ENCODE data around the gene MC1R. TPM values are rescaled to one million over a fixed set of nuclear protein-coding genes. Genes with fewer than 3 reads are reported as not detected.
A peak's percentile ranks its signal among the peaks of the same experiment; 100 is the strongest.

Gene MC1R
- total RNA-seq (2013; cell fraction: nucleolus; rRNA removed), result 8.0 and 12.8 TPM in 2 replicates
- total RNA-seq (2014; rRNA removed), result 0.60 and 0.62 TPM in 2 replicates
- total RNA-seq (2014; rRNA removed; fragmentation: Illumina TruSeq; extraction: Trizol), result 0.28 and 0.40 TPM in 2 replicates
- total RNA-seq (2021), result 0.72 and 1.3 TPM in 2 replicates
- 0.55 TPM for polyA plus RNA-seq (2011; ENCODE audit: low read depth)
- polyA plus RNA-seq (2011; rRNA removed), result 0.68 and 1.0 TPM in 2 replicates
- 1.3 and 1.5 TPM in 2 replicates for polyA plus RNA-seq (2011; cell fraction: cytosol; rRNA removed)
- polyA plus RNA-seq (2011; cell fraction: nucleus; rRNA removed), result 11.5 and 15.2 TPM in 2 replicates
- 0.44 and 1.2 TPM in 2 replicates for polyA plus RNA-seq (2012)
- 0.50 TPM in 1 of 2 replicates, not detected in the other for polyA plus RNA-seq (2014; fragmentation: Illumina TruSeq; extraction: Trizol)
- under 1 TPM; 0.06 to 0.07 TPM for polyA plus RNA-seq (2014; fragmentation: Nextera tagmentation; extraction: Ambion mirVana)
- polyA plus RNA-seq (2014; rRNA removed), result 1.8 and 2.3 TPM in 2 replicates
- polyA plus RNA-seq (2016; fragmentation: Nextera tagmentation; extraction: Ambion mirVana), result under 1 TPM; 0.18 to 0.40 TPM
- polyA minus RNA-seq (2011; rRNA and poly(A)+ RNA removed), result 1.8 and 2.8 TPM in 2 replicates
- polyA minus RNA-seq (2011; cell fraction: cytosol; rRNA and poly(A)+ RNA removed), result 0.40 and 1.4 TPM in 2 replicates
- polyA minus RNA-seq (2011; cell fraction: nucleus; rRNA and poly(A)+ RNA removed), result 1.8 and 4.1 TPM in 2 replicates
- percentile 38 among the genes with signal in this experiment for Bru-seq, nascent RNA
- percentile 74 among the genes with signal in this experiment for BruChase-seq, experiment 1, labeled RNA remaining after a 6-hour chase
- percentile 57 among the genes with signal in this experiment for BruChase-seq, experiment 2, labeled RNA remaining after a 2-hour chase
- long read RNA-seq, experiment 1, result 0 reads
- long read RNA-seq, experiment 2, partial matches to known transcripts, result 0 of 1 reads
- long read RNA-seq, experiment 2, other reads (novel, unspliced or antisense), result 0 of 1 reads

- RAD21 ChIA-PET (ENCODE audit: unreplicated experiment), result interaction anchor here (1.0 to 1.1 kb wide), 2 partner anchors 44 to 55 kb away, joined by 3 to 5 read pairs; no protein-coding TSS in a partner anchor
- Histone ChIP-seq H3K9me3 (replicated peaks; ENCODE audit: control insufficient read depth, insufficient read depth, low read length) (no peaks in the 10 kb centered on the region), H4K20me1 (ENCODE audit: control insufficient read depth, insufficient read depth) (no peaks in the 10 kb centered on the region), H2AFZ (ENCODE audit: control insufficient read depth, low read depth, low read length) (peak within 1 kb of the TSS; percentile 21), H3K4me2 (ENCODE audit: control insufficient read depth, insufficient read depth) (peak within 1 kb of the TSS; percentile 91), H3K27ac (ENCODE audit: control insufficient read depth, insufficient read depth) (peak within 1 kb of the TSS; percentile 2), H3K36me3 (ENCODE audit: control insufficient read depth in 2 of 2, insufficient read depth in 2 of 2, low read length in 1 of 2) (no peaks in the 10 kb centered on the region), H3K9ac (ENCODE audit: control insufficient read depth, insufficient read depth, low read length) (peak within 1 kb of the TSS; percentile 26; the same call in 1 of the 2 replicates), H3K4me1 (ENCODE audit: control insufficient read depth, insufficient read depth, low read length) (peaks cover 11% of the 10 kb centered on the region), H3K27me3 (replicated peaks in 1 of 2; ENCODE audit: control insufficient read depth in 2 of 2, insufficient read depth in 2 of 2, low read length in 1 of 2) (peaks cover 6 to 13% of the 10 kb centered on the region in 2 experiments), H3K4me3 (peak within 1 kb of the TSS; percentile 62), H3K79me2 (ENCODE audit: control insufficient read depth, insufficient read depth, low read length) (no peaks in the 10 kb centered on the region)
- WGBS (ENCODE audit: insufficient coverage, insufficient replicate concordance, low lambda C conversion rate, missing lambda C conversion rate), result 7% methylated on average over 23 of the region's 23 CpGs
- CTCF ChIA-PET, result interaction anchor here (0.7 to 3.1 kb wide), 6 partner anchors 9 to 1968 kb away, joined by 3 to 15 read pairs (median 4); no protein-coding TSS in a partner anchor
- in situ Hi-C loops (cut with MboI), result no loop called here
- peak in 1 of 2 experiments; percentile 39; a peak in 1 of 4 replicates for TF ChIP-seq BHLHE40 (IDR thresholded peaks at IDR 0.05; ENCODE audit: borderline replicate concordance in 1 of 2, low read depth in 2 of 2, low read length in 1 of 2)
- TF ChIP-seq EGR1 (IDR thresholded peaks at IDR 0.05; ENCODE audit: borderline replicate concordance in 1 of 2, low read depth in 2 of 2, low read length in 2 of 2), result peak in 1 of 2 experiments; percentile 54; a peak in 1 of 3 replicates
- TF ChIP-seq, protein P1, sequence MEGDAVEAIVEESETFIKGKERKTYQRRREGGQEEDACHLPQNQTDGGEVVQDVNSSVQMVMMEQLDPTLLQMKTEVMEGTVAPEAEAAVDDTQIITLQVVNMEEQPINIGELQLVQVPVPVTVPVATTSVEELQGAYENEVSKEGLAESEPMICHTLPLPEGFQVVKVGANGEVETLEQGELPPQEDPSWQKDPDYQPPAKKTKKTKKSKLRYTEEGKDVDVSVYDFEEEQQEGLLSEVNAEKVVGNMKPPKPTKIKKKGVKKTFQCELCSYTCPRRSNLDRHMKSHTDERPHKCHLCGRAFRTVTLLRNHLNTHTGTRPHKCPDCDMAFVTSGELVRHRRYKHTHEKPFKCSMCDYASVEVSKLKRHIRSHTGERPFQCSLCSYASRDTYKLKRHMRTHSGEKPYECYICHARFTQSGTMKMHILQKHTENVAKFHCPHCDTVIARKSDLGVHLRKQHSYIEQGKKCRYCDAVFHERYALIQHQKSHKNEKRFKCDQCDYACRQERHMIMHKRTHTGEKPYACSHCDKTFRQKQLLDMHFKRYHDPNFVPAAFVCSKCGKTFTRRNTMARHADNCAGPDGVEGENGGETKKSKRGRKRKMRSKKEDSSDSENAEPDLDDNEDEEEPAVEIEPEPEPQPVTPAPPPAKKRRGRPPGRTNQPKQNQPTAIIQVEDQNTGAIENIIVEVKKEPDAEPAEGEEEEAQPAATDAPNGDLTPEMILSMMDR (IDR thresholded peaks at IDR 0.05 in 2 of 3, conservative IDR thresholded peaks at IDR 0.05 in 1 of 3; ENCODE audit: control insufficient read depth in 2 of 3, extremely low read depth in 1 of 3, insufficient read depth in 1 of 3, low read depth in 3 of 3, low read length in 3 of 3), result peak; percentile 25 to 62 (median 50)
- TF ChIP-seq ZSCAN29 (IDR thresholded peaks at IDR 0.05), result no peak
- TF ChIP-seq RAD21 (IDR thresholded peaks at IDR 0.05; ENCODE audit: insufficient read depth, low read depth, low read length), result 0 out of 2 replicates have a peak, but pooled peaks have one; percentile 9
- no peak for TF ChIP-seq POLR2AphosphoS5 (IDR thresholded peaks at IDR 0.05; ENCODE audit: low read length)
- TF ChIP-seq, protein P2, sequence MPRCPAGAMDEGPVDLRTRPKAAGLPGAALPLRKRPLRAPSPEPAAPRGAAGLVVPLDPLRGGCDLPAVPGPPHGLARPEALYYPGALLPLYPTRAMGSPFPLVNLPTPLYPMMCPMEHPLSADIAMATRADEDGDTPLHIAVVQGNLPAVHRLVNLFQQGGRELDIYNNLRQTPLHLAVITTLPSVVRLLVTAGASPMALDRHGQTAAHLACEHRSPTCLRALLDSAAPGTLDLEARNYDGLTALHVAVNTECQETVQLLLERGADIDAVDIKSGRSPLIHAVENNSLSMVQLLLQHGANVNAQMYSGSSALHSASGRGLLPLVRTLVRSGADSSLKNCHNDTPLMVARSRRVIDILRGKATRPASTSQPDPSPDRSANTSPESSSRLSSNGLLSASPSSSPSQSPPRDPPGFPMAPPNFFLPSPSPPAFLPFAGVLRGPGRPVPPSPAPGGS (IDR thresholded peaks at IDR 0.05; ENCODE audit: borderline replicate concordance, insufficient read depth, low read depth, low read length, poor library complexity, severe bottlenecking), result peak; percentile 24
- no peak for TF ChIP-seq CHD2 (IDR thresholded peaks at IDR 0.05; ENCODE audit: borderline replicate concordance, low read depth, low read length)
- TF ChIP-seq NR2C1 (IDR thresholded peaks at IDR 0.05), result no peak
- FAIRE-seq, result peak; percentile 38
- ATAC-seq, result peak; percentile 53
- POLR2A ChIA-PET, result interaction anchor here (1.3 kb wide), 2 partner anchors 45 to 53 kb away, joined by 3 to 4 read pairs; partner anchors contain the start of gene TCF25
- intact Hi-C loops (cut with micrococcal nuclease; ENCODE audit: unreplicated experiment), result loop anchor here (10.0 kb wide), 1 partner anchor 214 kb away; the partner anchor contains the start of gene SPATA2L
- no TSS peak for BruUV-seq (replicated peaks)
- SMC1A ChIA-PET (ENCODE audit: uncharacterized antibody, unreplicated experiment), result interaction anchor here (1.0 kb wide), 1 partner anchor 102 kb away, joined by 3 read pairs; no protein-coding TSS in a partner anchor
- no peak for DNase-seq (ENCODE audit: low read depth, low spot score)
Observed at GRCh38 chr16:89918453-89919347, at the start of gene MC1R. MC1R (plus strand) TSS chr16:89918862; CDS start chr16:89919259, 397 bp downstream.
